Activated T-helper 2 cell treated with anti-CD3 and anti-CD28 coated beads, Interferon-gamma antibody, Interleukin-2, Interleukin-4, amounts not matched to agents 10 μg/mL and 5 μg/mL and 100 μg/mL, durations not matched to agents 14 hours and 24 hours and 36 hours (primary cell): ENCODE measurements around the gene CHRM2. TPM values are rescaled to one million over a fixed set of nuclear protein-coding genes. Genes with fewer than 3 reads are reported as not detected.

ENCODE experiments used
- DNase-seq: peaks from one replicate; pipeline ENCODE4 v3.0.0; 2021; ENCODE audit warnings: low spot score
- H3K27ac Mint-ChIP-seq: one replicate; pipeline ENCODE4 v1.8.0; 2021; ENCODE audit warnings: mixed read lengths
- H3K27me3 Mint-ChIP-seq: one replicate; pipeline ENCODE4 v1.8.0; 2021; ENCODE audit warnings: low read depth, mixed read lengths
- H3K36me3 Mint-ChIP-seq: one replicate; pipeline ENCODE4 v1.8.0; 2021; ENCODE audit warnings: low read depth, mixed read lengths
- H3K4me1 Mint-ChIP-seq: one replicate; pipeline ENCODE4 v1.8.0; 2021; ENCODE audit warnings: low read depth, mixed read lengths
- H3K4me3 Mint-ChIP-seq: one replicate; pipeline ENCODE4 v1.8.0; 2021; ENCODE audit warnings: low read depth, mild to moderate bottlenecking, moderate library complexity, mixed read lengths
- H3K9me3 Mint-ChIP-seq: one replicate; pipeline ENCODE4 v1.8.0; 2021; ENCODE audit warnings: mixed read lengths
- intact Hi-C: fragments of 100-400 bp; cut with micrococcal nuclease; formaldehyde crosslinking; loops from one replicate; pipeline ENCODE4 v1.15.1; 2023
- total RNA-seq: library from RNA; stranded (reverse); gene quantifications from 2 replicates; pipeline ENCODE4 v1.2.3, GENCODE V29; 2022

Gene CHRM2
- total RNA-seq, 1 donor from 2014 or later: not detected

DNA sequence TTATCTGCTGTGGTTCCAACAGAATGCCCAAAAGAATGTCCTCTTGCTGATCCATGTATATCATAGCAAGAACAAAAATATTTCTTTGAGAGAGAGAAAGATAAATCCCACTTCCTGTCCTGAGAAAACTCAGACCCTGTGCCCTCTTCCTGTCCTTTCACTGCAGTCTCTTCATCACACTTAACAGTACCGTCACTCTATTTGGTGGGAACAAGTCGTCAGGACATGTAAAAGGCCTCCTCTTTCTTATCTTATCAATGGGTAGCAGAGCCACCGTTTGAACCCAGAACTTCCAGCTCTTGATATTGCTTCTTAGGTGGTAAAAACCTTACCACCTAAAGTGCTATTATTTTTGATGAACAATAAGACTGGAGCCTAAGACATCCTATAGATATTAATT, 43.9 kb downstream of the CHRM2 start:
- Mint-ChIP-seq H3K4me3 (no peak overlapping the region), H3K27me3 (no peaks in the 10 kb centered on the region), H3K9me3 (no peaks in the 10 kb centered on the region), H3K27ac (no peak overlapping the region), H3K36me3 (no peaks in the 10 kb centered on the region), H3K4me1 (no peaks in the 10 kb centered on the region)
- intact Hi-C loops: no loop called here
- DNase-seq: no peak

DNA sequence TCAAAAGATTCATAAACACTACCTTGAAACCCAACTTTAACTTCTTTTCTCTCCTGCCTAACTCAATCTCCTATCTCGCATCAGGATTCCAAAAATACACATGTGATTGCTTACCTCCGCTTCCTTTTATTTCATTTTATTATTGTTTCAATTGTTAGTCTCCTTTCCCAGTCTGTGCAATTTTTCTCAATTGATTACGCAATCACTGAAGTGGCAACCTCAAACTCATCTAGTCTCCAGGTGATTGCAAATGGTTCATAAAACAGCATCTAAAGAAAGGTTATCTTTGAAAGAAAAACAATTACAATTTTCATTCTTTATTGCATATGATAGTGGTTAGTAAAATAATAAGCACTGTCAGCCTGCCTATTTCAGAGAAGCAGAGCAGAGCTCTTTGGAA, 45.6 kb downstream of the CHRM2 start:
- H3K4me3 Mint-ChIP-seq: no peak overlapping the region
- no peaks in the 10 kb centered on the region for H3K4me1 Mint-ChIP-seq

DNA sequence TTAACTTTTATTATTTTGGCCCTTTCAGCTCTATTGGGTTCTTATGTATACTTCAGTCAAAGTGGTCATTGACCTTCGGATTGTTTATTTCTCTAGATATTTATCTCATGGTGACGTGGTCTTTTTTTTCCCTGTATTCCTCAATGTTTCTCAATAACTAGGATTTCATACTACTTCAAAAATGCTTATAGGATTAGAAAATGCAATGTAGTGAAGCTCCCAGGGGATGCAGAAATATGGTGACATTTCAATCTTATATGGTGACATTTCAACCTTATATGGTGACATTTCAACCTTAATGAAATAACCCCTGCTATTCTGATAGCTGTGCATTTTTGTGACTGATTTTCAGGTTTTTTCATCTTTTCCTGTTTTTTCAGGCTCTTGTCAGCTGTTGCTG, 51.4 kb downstream of the CHRM2 start:
- Mint-ChIP-seq H3K27me3 (no peaks in the 10 kb centered on the region), H3K4me3 (no peak overlapping the region), H3K9me3 (no peaks in the 10 kb centered on the region), H3K27ac (no peak overlapping the region), H3K4me1 (no peaks in the 10 kb centered on the region), H3K36me3 (no peaks in the 10 kb centered on the region)
- no peak for DNase-seq
- intact Hi-C loops: no loop called here

More for the DNA sequence above, 45.6 kb downstream of the CHRM2 start:
- Mint-ChIP-seq H3K36me3 (no peaks in the 10 kb centered on the region), H3K9me3 (no peaks in the 10 kb centered on the region), H3K27ac (no peak overlapping the region), H3K27me3 (no peaks in the 10 kb centered on the region)
- DNase-seq: no peak
- intact Hi-C loops: no loop called here

DNA sequence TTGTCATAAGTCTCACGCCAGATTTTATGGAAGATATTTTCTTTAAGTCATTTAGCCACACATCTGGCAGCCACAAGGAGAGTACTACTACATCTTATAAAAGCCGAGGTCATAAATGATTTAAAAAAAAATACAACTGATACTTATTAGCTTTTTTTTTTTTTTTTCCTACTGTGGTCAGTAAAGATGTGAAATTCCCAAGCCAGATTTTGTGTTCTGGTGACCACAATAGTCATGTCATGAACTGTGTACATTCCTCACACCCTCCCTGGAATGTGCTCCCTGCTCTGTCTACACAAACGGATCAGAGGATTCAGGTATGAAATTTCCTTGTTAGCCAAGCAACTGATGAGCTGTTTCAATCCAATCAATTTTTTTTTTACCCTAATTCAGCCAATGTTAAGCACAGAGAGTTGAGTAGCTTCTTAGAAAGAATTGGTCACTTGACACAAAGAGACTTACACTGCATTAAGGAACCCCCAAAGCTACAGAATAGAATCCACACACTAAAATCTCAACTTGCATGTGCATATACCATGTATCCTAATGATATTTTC, 54.7 kb downstream of the CHRM2 start:
- Mint-ChIP-seq H3K4me1 (no peaks in the 10 kb centered on the region), H3K4me3 (no peak overlapping the region), H3K27ac (no peak overlapping the region), H3K9me3 (peaks cover 3% of the 10 kb centered on the region), H3K27me3 (no peaks in the 10 kb centered on the region), H3K36me3 (no peaks in the 10 kb centered on the region)
- intact Hi-C loops: no loop called here
- DNase-seq: no peak

DNA sequence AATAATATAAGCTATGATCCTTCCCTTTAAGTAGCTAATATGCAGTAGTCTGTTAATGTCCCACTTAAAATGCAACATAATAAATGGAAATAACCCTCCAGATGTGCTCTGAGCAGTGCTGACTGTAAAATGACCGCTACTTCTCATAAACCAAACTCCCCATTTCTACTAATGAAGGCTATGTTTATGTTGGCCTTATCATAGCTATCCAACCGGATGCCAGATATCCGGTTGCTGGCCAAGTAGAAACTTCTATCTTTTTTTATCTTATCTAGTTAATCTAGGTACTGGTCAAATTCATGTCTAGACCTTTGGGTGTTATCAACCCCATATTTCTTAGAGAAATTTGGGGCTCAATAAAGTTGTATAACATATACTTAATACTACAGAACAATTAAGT, 56.6 kb downstream of the CHRM2 start:
- Mint-ChIP-seq H3K27me3 (no peaks in the 10 kb centered on the region), H3K4me3 (no peak overlapping the region), H3K4me1 (no peaks in the 10 kb centered on the region), H3K9me3 (peaks cover 3% of the 10 kb centered on the region), H3K36me3 (no peaks in the 10 kb centered on the region), H3K27ac (no peak overlapping the region)
- no peak for DNase-seq
- intact Hi-C loops: no loop called here

DNA sequence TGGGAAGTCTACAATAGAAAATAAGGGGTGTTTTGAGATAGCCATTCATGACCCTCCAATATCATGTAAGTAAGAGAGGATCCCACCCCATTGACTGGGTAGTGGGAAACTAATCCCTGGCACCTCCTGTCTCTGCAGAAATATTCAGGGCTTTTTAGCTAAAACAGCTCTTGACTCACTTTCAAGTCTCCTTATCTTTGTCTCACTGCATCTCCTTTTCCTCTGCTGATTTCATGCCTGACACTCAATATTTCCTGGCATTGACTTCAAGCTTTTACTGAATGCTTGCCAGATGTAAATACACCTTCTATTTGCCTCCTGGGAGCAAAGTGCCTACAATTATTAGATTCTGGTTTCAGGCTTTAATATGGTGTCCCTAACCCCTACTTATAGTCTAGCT, 57.1 kb downstream of the CHRM2 start:
- Mint-ChIP-seq H3K27ac (no peak overlapping the region), H3K27me3 (no peaks in the 10 kb centered on the region), H3K36me3 (no peaks in the 10 kb centered on the region), H3K4me3 (no peak overlapping the region), H3K4me1 (no peaks in the 10 kb centered on the region), H3K9me3 (peaks cover 3% of the 10 kb centered on the region)
- DNase-seq: no peak
- intact Hi-C loops: no loop called here

DNA sequence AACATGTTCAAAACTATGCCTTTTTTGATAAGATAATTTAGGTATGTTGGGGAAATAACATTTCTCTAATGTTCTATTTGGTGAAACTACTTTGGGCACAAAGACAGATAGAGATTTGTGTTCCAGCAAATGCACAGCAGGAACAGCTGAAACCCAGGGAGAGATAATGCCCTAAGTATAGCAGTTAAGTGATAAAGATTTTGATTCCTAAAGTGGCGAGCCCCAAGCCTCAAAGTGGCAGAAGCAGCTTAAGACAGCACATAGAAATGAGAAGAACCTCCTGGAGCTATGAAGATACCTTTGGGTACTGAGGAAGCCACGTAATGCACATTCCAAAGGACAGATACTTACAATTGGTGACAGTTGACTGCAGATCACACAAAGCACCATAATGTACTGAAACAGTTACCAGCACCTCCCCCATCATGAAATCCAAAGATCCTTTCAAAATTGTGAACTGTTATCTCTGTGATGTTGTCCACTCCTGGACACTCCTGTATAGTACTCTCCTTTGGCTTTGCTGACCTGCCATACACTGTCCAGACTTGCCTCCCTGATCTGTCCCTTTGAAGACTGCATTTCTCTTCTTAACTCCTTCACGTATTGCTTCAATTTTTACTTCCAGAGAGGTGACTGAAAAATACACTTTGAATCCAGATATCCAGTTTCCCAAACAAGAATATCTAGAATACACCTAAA, 62.9 kb downstream of the CHRM2 start:
- Mint-ChIP-seq H3K36me3 (no peaks in the 10 kb centered on the region), H3K27me3 (no peaks in the 10 kb centered on the region), H3K4me3 (no peak overlapping the region), H3K4me1 (no peaks in the 10 kb centered on the region), H3K9me3 (peaks cover 22% of the 10 kb centered on the region), H3K27ac (no peak overlapping the region)
- no peak for DNase-seq
- intact Hi-C loops: no loop called here

DNA sequence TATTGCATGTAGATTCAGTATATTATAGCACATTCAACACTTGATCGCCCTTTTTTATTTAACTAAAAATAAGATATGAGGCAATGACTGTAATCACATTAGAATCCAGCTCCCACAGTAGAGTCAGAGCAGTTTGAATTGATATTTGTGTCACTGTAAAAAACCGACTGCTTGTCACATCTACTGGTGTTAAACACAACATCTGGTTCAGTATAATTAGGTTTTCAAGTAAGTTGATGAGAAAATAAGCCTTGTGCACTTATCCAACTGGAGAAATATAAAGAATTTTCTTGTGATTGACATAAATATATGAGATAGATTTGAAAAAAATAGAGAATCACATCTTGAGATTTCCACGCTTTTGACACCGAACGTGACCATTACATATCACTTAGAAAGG, 69.0 kb downstream of the CHRM2 start:
- Mint-ChIP-seq H3K36me3 (no peaks in the 10 kb centered on the region), H3K9me3 (peaks cover 18% of the 10 kb centered on the region), H3K4me1 (no peaks in the 10 kb centered on the region), H3K27ac (no peak overlapping the region), H3K4me3 (no peak overlapping the region), H3K27me3 (no peaks in the 10 kb centered on the region)
- intact Hi-C loops: no loop called here
- DNase-seq: no peak

DNA sequence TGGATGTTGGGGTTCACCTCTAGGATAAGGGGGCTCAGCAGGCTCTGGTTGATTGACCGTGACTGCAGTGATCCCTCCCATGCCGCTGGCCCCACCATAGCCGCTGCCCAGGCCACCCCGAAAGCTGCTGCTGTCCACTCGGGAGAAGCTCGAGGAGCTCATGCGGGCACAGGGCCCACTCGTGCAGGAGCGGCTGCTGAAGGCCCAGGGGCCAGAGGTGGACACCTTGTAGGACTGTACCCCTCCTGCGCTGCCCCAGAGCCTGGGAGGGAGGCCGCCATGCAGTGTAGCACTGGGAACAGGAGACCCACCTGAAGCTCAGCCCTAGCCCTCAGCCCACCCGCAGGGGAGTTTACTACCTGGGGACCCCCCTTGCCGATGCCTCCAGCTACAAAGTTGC, 70.0 kb downstream of the CHRM2 start:
- DNase-seq: no peak
- intact Hi-C loops: no loop called here
- no peaks in the 10 kb centered on the region for H3K4me1 Mint-ChIP-seq
- peaks cover 12% of the 10 kb centered on the region for H3K9me3 Mint-ChIP-seq
- no peak overlapping the region for H3K4me3 Mint-ChIP-seq
- no peaks in the 10 kb centered on the region for H3K36me3 Mint-ChIP-seq
- no peaks in the 10 kb centered on the region for H3K27me3 Mint-ChIP-seq
- H3K27ac Mint-ChIP-seq: no peak overlapping the region

DNA sequence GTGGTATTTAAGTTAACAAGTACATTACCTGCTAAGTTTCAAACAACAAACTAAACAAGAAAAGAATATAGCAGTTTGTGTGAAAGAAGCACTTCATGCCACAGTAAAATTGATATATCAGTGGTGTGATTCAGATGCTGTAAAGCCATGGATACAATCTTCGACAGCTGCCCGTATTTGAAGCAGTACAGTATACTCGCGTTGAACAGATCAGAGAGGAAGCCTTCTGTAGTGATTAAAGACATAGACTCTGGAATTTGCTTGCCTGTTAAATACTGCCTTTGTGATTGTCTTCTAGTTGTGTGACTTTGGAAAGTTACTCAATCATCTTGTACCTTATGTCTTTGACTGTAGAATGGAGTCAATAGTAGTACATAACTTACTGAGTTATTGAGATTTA, 71.7 kb downstream of the CHRM2 start:
- H3K9me3 Mint-ChIP-seq: peaks cover 4% of the 10 kb centered on the region
- intact Hi-C loops: no loop called here
- no peaks in the 10 kb centered on the region for H3K36me3 Mint-ChIP-seq
- no peaks in the 10 kb centered on the region for H3K4me1 Mint-ChIP-seq
- H3K27me3 Mint-ChIP-seq: no peaks in the 10 kb centered on the region
- H3K27ac Mint-ChIP-seq: no peak overlapping the region
- no peak overlapping the region for H3K4me3 Mint-ChIP-seq
- DNase-seq: no peak

DNA sequence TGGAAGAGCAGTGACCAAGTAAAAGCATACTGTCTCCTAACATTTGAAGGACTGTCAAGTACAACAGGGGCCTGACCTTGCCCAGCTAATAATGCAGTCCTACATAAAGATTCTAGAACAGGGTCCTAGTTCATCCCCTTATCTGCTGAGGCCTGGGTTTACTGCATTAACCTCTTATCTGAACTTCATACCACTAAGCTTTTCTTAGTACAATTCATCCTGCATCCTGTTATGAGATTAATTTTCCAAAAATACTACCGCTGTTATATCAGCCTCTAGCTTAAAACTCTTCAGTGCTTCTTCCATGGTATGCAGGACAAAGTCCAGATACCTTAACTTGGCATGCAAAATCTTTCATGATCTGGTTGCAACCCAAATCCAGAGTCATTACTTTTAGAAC, 72.5 kb downstream of the CHRM2 start:
- Mint-ChIP-seq H3K9me3 (peaks cover 4% of the 10 kb centered on the region), H3K27me3 (no peaks in the 10 kb centered on the region), H3K27ac (no peak overlapping the region), H3K4me1 (no peaks in the 10 kb centered on the region), H3K36me3 (no peaks in the 10 kb centered on the region), H3K4me3 (no peak overlapping the region)
- no peak for DNase-seq
- intact Hi-C loops: no loop called here

DNA sequence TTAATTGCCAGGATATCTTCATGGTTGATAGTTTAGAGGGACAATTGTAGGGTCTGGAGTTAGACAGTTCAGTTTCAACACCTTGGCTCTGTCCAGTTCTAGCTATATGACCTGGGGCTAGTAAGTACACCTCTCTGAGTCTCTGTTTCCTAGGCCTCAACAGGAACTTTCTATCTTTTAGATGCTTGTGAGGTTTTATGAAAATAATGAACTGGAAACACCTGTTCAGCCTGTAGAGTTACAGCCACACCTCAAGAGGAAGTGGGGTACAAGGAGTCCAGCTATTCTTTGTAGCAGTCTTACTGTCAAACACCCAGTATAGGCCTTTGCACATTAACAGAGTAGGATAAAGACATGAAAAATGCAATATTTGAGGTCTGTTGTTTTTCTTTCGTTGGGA, 73.4 kb downstream of the CHRM2 start:
- intact Hi-C loops: no loop called here
- H3K9me3 Mint-ChIP-seq: peaks cover 4% of the 10 kb centered on the region
- no peak for DNase-seq
- H3K4me1 Mint-ChIP-seq: no peaks in the 10 kb centered on the region
- H3K36me3 Mint-ChIP-seq: no peaks in the 10 kb centered on the region
- H3K4me3 Mint-ChIP-seq: no peak overlapping the region
- H3K27ac Mint-ChIP-seq: no peak overlapping the region
- no peaks in the 10 kb centered on the region for H3K27me3 Mint-ChIP-seq

DNA sequence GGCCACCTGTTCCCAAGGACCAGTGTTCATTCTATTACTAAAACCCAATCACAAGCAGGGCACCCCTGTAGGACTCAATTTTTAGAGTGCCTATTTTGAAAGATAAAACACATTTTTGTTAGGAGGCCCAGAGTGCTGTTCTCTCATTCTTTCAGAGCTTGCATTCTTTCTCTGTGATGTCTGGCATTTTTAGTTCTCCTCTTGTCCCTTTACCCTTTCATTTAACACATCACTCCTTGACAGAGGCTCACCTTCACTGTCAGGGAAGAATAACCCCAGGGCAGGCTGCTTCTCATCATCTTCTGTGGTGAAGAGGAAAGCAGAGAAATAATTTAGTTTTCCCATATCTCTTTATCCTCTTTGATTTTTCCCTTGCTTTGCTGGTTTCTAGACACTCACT, 73.9 kb downstream of the CHRM2 start:
- Mint-ChIP-seq H3K4me1 (no peaks in the 10 kb centered on the region), H3K27ac (no peak overlapping the region), H3K4me3 (no peak overlapping the region), H3K36me3 (no peaks in the 10 kb centered on the region), H3K9me3 (peaks cover 4% of the 10 kb centered on the region), H3K27me3 (no peaks in the 10 kb centered on the region)
- no peak for DNase-seq
- intact Hi-C loops: no loop called here

DNA sequence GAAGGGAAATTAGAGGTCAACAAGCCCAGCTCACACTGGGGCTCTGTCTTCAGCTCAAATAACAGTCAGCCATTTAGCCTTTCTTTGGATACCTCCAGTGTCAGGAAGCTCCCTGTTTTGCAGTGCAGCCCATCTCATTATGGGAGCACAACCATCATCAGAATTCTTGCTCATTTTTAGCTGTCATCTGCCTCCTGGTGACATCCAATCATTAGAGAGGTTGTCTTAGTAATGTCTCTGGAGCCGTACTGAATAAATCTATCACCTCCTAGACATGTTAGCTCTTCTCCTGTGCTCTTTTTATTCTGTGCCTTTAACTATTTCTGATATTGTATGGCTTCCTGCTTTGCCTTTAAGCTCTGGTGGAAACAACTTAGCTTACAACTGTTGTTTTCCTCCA, 74.5 kb downstream of the CHRM2 start:
- peaks cover under 1% of the 10 kb centered on the region for H3K9me3 Mint-ChIP-seq
- intact Hi-C loops: no loop called here
- no peaks in the 10 kb centered on the region for H3K36me3 Mint-ChIP-seq
- DNase-seq: no peak
- no peaks in the 10 kb centered on the region for H3K4me1 Mint-ChIP-seq
- no peak overlapping the region for H3K4me3 Mint-ChIP-seq
- no peaks in the 10 kb centered on the region for H3K27me3 Mint-ChIP-seq
- H3K27ac Mint-ChIP-seq: no peak overlapping the region
